ENCODE measurements around the gene CLCN1. TPM values are rescaled to one million over a fixed set of nuclear protein-coding genes. Genes with fewer than 3 reads are reported as not detected.

Gene CLCN1
- total and polyA plus RNA-seq, 10 of the 15 experiments (the other 5 are each of a cell fraction or from before 2014, with no cell fraction given): 0.30 TPM; not detected in 9

GRCh38 chr7:143287935-143288826 lies 27.7 kb upstream of the CLCN1 start, which contains the start of gene CASP2:
Gene CASP2, plus strand, starts transcription at chr7:143288351. Its CDS starts 105 bp downstream, at chr7:143288456.
- H3K4me3 ChIP-seq: peak within 1 kb of the TSS; percentile 78
- peaks cover 35% of the 10 kb centered on the region for H3K79me2 ChIP-seq (ENCODE audit: control insufficient read depth, insufficient read depth, low read length)
- ChIA-PET SMC1A (ENCODE audit: uncharacterized antibody, unreplicated experiment) (interaction anchor here (1.1 to 1.2 kb wide), 3 partner anchors 9 to 47 kb away, joined by 3 to 5 read pairs (median 3); no protein-coding TSS in a partner anchor), RAD21 (ENCODE audit: unreplicated experiment) (interaction anchor here (0.5 to 1.9 kb wide), 3 partner anchors 11 to 24 kb away, joined by 5 to 7 read pairs (median 5); partner anchors contain the start of gene GSTK1), CTCF (interaction anchor here (0.6 to 1.8 kb wide), 10 partner anchors 9 to 635 kb away, joined by 3 to 8 read pairs (median 4); partner anchors contain the start of gene GSTK1), POLR2A (interaction anchor here (0.6 to 1.5 kb wide), 4 partner anchors 8 to 445 kb away, joined by 3 to 9 read pairs (median 4); partner anchors contain the start of gene GSTK1)
- 10% methylated on average over 64 of the region's 84 CpGs for WGBS (ENCODE audit: insufficient coverage, insufficient replicate concordance, low lambda C conversion rate, missing lambda C conversion rate)
- H3K4me1 ChIP-seq (ENCODE audit: control insufficient read depth, insufficient read depth, low read length): peaks cover 10% of the 10 kb centered on the region
- no peaks in the 10 kb centered on the region for H4K20me1 ChIP-seq (ENCODE audit: control insufficient read depth, insufficient read depth)
- H3K9ac ChIP-seq (ENCODE audit: control insufficient read depth, insufficient read depth, low read length): peak within 1 kb of the TSS; percentile 85
- peak within 1 kb of the TSS; percentile 85 for H3K4me2 ChIP-seq (ENCODE audit: control insufficient read depth, insufficient read depth)
- ATAC-seq (peak; percentile 95), DNase-seq (ENCODE audit: low read depth, low spot score) (peak; percentile 91), FAIRE-seq (peak; percentile 81)
- no peaks in the 10 kb centered on the region for H3K27me3 ChIP-seq (replicated peaks in 1 of 2; ENCODE audit: control insufficient read depth in 2 of 2, insufficient read depth in 2 of 2, low read length in 1 of 2)
- peak within 1 kb of the TSS; percentile 92 for H3K27ac ChIP-seq (ENCODE audit: control insufficient read depth, insufficient read depth)
- no peaks in the 10 kb centered on the region; the same call in 2 of the 3 replicates for H3K9me3 ChIP-seq (replicated peaks; ENCODE audit: control insufficient read depth, insufficient read depth, low read length)
- peak within 1 kb of the TSS; percentile 93 for H2AFZ ChIP-seq (ENCODE audit: control insufficient read depth, low read depth, low read length)
- no TSS peak for BruUV-seq (replicated peaks)
- intact Hi-C loops (cut with micrococcal nuclease; ENCODE audit: unreplicated experiment) (loop anchor here (2.0 kb wide), 2 partner anchors 25 to 93 kb away; partner anchors contain the start of genes GSTK1 and ZYX), in situ Hi-C loops (cut with MboI) (no loop called here)
- H3K36me3 ChIP-seq (ENCODE audit: control insufficient read depth in 2 of 2, insufficient read depth in 2 of 2, low read length in 1 of 2): peaks cover 4 to 8% of the 10 kb centered on the region in 2 experiments; a peak in 3 of 4 replicates
- TF ChIP-seq CHD4 (IDR thresholded peaks at IDR 0.05) (no peak), E4F1 (IDR thresholded peaks at IDR 0.05; ENCODE audit: borderline replicate concordance, partially characterized antibody) (no peak), EED (IDR thresholded peaks at IDR 0.05; ENCODE audit: low read depth) (0 out of 2 replicates have a peak, but pooled peaks have one; percentile 22), CREB1 (IDR thresholded peaks at IDR 0.05; ENCODE audit: low read depth) (peak; percentile 34; the same call in 1 of the 2 replicates), CBFB (IDR thresholded peaks at IDR 0.05; ENCODE audit: low read depth) (no peak), BCL11A (IDR thresholded peaks at IDR 0.05; ENCODE audit: low read depth, low read length) (no peak), IRF5 (IDR thresholded peaks at IDR 0.05; ENCODE audit: borderline replicate concordance) (no peak), TCF7 (IDR thresholded peaks at IDR 0.05; ENCODE audit: borderline replicate concordance) (no peak), TBL1XR1 (IDR thresholded peaks at IDR 0.05; ENCODE audit: low read depth, low read length) (no peak; the same call in 1 of the 2 replicates), POLR2AphosphoS5 (IDR thresholded peaks at IDR 0.05; ENCODE audit: low read length) (peak; percentile 74; the same call in 1 of the 2 replicates), CEBPZ (IDR thresholded peaks at IDR 0.05; ENCODE audit: low read depth, low read length) (no peak), PAX8 (IDR thresholded peaks at IDR 0.05) (no peak), LARP7 (IDR thresholded peaks at IDR 0.05) (peak; percentile 86), CBX5 (IDR thresholded peaks at IDR 0.05; ENCODE audit: low read depth) (no peak)
